ENCODE data around the gene LTB.

Gene LTB

GRCh38 chr6:31626952-31627351 lies 44.7 kb upstream of the LTB start:
- no peak for TF ChIP-seq CTCF (IDR thresholded peaks at IDR 0.05; ENCODE audit: control insufficient read depth, insufficient read depth, low read depth, low read length, missing control alignments)
- DNase-seq (ENCODE audit: low read depth): no peak
- H3K4me3 ChIP-seq (ENCODE audit: control insufficient read depth, low read depth, low read length): no peak overlapping the region

GRCh38 chr6:31624070-31624469 lies 41.8 kb upstream of the LTB start:
- TF ChIP-seq CTCF (IDR thresholded peaks at IDR 0.05; ENCODE audit: control insufficient read depth, insufficient read depth, low read depth, low read length, missing control alignments): no peak
- no peak overlapping the region for H3K4me3 ChIP-seq (ENCODE audit: control insufficient read depth, low read depth, low read length)
- DNase-seq (ENCODE audit: low read depth): no peak

- DNase-seq (ENCODE audit: low read depth): no peak
- no peak for TF ChIP-seq CTCF (IDR thresholded peaks at IDR 0.05; ENCODE audit: control insufficient read depth, insufficient read depth, low read depth, low read length, missing control alignments)
- no peak overlapping the region for H3K4me3 ChIP-seq (ENCODE audit: control insufficient read depth, low read depth, low read length)
These were observed 40.5 kb upstream of the LTB start for GRCh38 chr6:31622684-31623091.

GRCh38 chr6:31621991-31622390 lies 39.8 kb upstream of the LTB start:
- no peak for TF ChIP-seq CTCF (IDR thresholded peaks at IDR 0.05; ENCODE audit: control insufficient read depth, insufficient read depth, low read depth, low read length, missing control alignments)
- DNase-seq (ENCODE audit: low read depth): no peak
- peak overlapping the region; percentile 74 for H3K4me3 ChIP-seq (ENCODE audit: control insufficient read depth, low read depth, low read length)

GRCh38 chr6:31621320-31621939 lies 39.2 kb upstream of the LTB start:
- H3K4me3 ChIP-seq (ENCODE audit: control insufficient read depth, low read depth, low read length): peak overlapping the region; percentile 74
- no peak for TF ChIP-seq CTCF (IDR thresholded peaks at IDR 0.05; ENCODE audit: control insufficient read depth, insufficient read depth, low read depth, low read length, missing control alignments)
- no peak for DNase-seq (ENCODE audit: low read depth)

GRCh38 chr6:31620586-31621319 lies 38.5 kb upstream of the LTB start, which contains the start of gene PRRC2A:
Gene PRRC2A, plus strand, starts transcription at chr6:31620715. Its CDS starts 2,075 bp downstream, at chr6:31622790.
- no peak for DNase-seq (ENCODE audit: low read depth)
- no peak for TF ChIP-seq CTCF (IDR thresholded peaks at IDR 0.05; ENCODE audit: control insufficient read depth, insufficient read depth, low read depth, low read length, missing control alignments)
- H3K4me3 ChIP-seq (ENCODE audit: control insufficient read depth, low read depth, low read length): peak within 1 kb of the TSS; percentile 74
